ENCODE results near the gene TRIM44.
A peak's percentile ranks its signal among the peaks of the same experiment; 100 is the strongest.
"Not testable (repeated sequence)": the region's sequence is repeated elsewhere in the genome, so short reads cannot be mapped to it uniquely, and the experiment has no call there.

TRIM44 gene

GRCh38 chr11:35651263-35651662, 11.3 kb upstream of the TRIM44 start:
- Mint-ChIP-seq H3K27me3 (peaks cover 71% of the 10 kb centered on the region), H3K4me1 (ENCODE audit: low read depth) (peaks cover 10% of the 10 kb centered on the region), H3K4me3 (no peak overlapping the region), H3K27ac (no peak overlapping the region), H3K9me3 (no peaks in the 10 kb centered on the region), H3K36me3 (ENCODE audit: low read depth) (no peaks in the 10 kb centered on the region)

GRCh38 chr11:35652786-35653185, 9.8 kb upstream of the TRIM44 start:
- H3K9me3 Mint-ChIP-seq; H3K4me3 Mint-ChIP-seq; H3K4me1 Mint-ChIP-seq (ENCODE audit: low read depth); H3K36me3 Mint-ChIP-seq (ENCODE audit: low read depth); H3K27ac Mint-ChIP-seq: not testable (repeated sequence)
- H3K27me3 Mint-ChIP-seq: peaks cover 70% of the 10 kb centered on the region

- Mint-ChIP-seq H3K9me3 (no peaks in the 10 kb centered on the region), H3K4me3 (no peak overlapping the region), H3K4me1 (ENCODE audit: low read depth) (peaks cover 10% of the 10 kb centered on the region), H3K36me3 (ENCODE audit: low read depth) (no peaks in the 10 kb centered on the region), H3K27ac (no peak overlapping the region), H3K27me3 (peaks cover 65% of the 10 kb centered on the region)
Observed at GRCh38 chr11:35654711-35655110, 7.9 kb upstream of the TRIM44 start.

- H3K4me3 Mint-ChIP-seq: no peak overlapping the region
- H3K4me1 Mint-ChIP-seq (ENCODE audit: low read depth): peaks cover 4% of the 10 kb centered on the region
- H3K36me3 Mint-ChIP-seq (ENCODE audit: low read depth): no peaks in the 10 kb centered on the region
- H3K27ac Mint-ChIP-seq: no peak overlapping the region
- peaks cover 65% of the 10 kb centered on the region for H3K27me3 Mint-ChIP-seq
- H3K9me3 Mint-ChIP-seq: no peaks in the 10 kb centered on the region
Observed at GRCh38 chr11:35655254-35655653, 7.3 kb upstream of the TRIM44 start.

GRCh38 chr11:35655856-35656255, 6.7 kb upstream of the TRIM44 start:
- H3K36me3 Mint-ChIP-seq (ENCODE audit: low read depth): no peaks in the 10 kb centered on the region
- H3K27ac Mint-ChIP-seq: no peak overlapping the region
- peaks cover 59% of the 10 kb centered on the region for H3K27me3 Mint-ChIP-seq

DNA sequence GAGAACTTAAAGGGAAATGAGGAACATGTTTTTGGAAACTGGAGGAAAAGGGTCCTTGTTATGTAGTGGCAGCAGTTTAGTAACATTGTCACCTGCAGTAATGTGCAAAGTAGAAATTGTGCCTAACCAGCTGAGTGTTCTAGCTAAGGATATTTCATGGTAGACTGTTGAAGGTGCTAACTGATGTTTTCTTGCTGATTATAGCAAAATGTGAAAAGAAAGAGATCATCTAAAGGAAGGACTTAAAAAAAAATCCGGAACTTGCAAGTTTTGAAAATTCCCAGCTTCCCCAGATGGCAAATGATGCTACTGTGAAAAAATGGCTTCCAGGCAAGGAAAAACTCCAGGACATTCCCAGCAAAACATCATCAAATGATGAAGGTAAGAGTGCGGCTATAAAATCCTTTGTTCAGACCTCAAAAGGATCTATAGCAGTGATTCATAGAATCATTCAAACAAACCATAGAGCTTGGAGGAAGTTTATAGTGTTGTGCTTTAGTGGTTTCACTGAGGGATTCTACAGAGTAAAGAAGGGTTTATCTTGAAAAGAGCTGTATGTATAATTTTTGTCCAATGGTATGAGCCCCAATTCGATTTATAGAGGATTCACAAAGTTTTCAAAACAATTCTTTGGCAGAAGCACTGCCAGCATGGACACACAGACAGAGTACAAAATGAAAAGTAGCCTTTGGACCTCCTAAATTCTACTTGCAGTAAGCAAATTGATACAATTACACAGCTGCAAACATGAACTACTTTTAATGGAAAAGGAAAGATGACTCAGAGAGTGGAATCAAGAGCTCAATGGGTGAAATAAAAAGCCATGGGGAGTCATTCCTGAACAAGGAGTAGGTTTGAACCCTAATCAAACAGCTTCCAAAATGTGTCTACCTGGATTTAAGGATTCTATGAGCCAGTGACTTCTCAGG, 4.3 kb upstream of the TRIM44 start:
- H3K36me3 Mint-ChIP-seq (ENCODE audit: low read depth): peaks cover 4% of the 10 kb centered on the region
- peaks cover 18% of the 10 kb centered on the region for H3K4me1 Mint-ChIP-seq (ENCODE audit: low read depth)
- peaks cover 3% of the 10 kb centered on the region for H3K9me3 Mint-ChIP-seq
- H3K27me3 Mint-ChIP-seq: peaks cover 43% of the 10 kb centered on the region
- no peak overlapping the region for H3K27ac Mint-ChIP-seq
- H3K4me3 Mint-ChIP-seq: no peak overlapping the region

More at GRCh38 chr11:35655856-35656255, 6.7 kb upstream of the TRIM44 start:
- Mint-ChIP-seq H3K4me1 (ENCODE audit: low read depth) (no peaks in the 10 kb centered on the region), H3K4me3 (no peak overlapping the region), H3K9me3 (no peaks in the 10 kb centered on the region)

GRCh38 chr11:35661534-35661933, 1.0 kb upstream of the TRIM44 start:
- Mint-ChIP-seq H3K9me3 (peaks cover 26% of the 10 kb centered on the region), H3K27ac (no peak overlapping the region), H3K27me3 (peaks cover 17% of the 10 kb centered on the region), H3K4me3 (peak overlapping the region; percentile 91), H3K36me3 (ENCODE audit: low read depth) (peaks cover 32% of the 10 kb centered on the region), H3K4me1 (ENCODE audit: low read depth) (peaks cover 46% of the 10 kb centered on the region)

GRCh38 chr11:35662061-35662648, 420 bp upstream of the TRIM44 start:
- peaks cover 12% of the 10 kb centered on the region for H3K27me3 Mint-ChIP-seq
- peaks cover 36% of the 10 kb centered on the region for H3K36me3 Mint-ChIP-seq (ENCODE audit: low read depth)
- H3K4me3 Mint-ChIP-seq: peak overlapping the region; percentile 91
- H3K9me3 Mint-ChIP-seq: peaks cover 26% of the 10 kb centered on the region
- H3K27ac Mint-ChIP-seq: peak overlapping the region; percentile 95
- H3K4me1 Mint-ChIP-seq (ENCODE audit: low read depth): peaks cover 46% of the 10 kb centered on the region

GRCh38 chr11:35663408-35663702, 780 bp downstream of the TRIM44 start:
- Mint-ChIP-seq H3K27ac (peak overlapping the region; percentile 95), H3K27me3 (peaks cover 5% of the 10 kb centered on the region), H3K4me3 (peak overlapping the region; percentile 91), H3K9me3 (peaks cover 26% of the 10 kb centered on the region), H3K36me3 (ENCODE audit: low read depth) (peaks cover 46% of the 10 kb centered on the region), H3K4me1 (ENCODE audit: low read depth) (peaks cover 46% of the 10 kb centered on the region)

DNA sequence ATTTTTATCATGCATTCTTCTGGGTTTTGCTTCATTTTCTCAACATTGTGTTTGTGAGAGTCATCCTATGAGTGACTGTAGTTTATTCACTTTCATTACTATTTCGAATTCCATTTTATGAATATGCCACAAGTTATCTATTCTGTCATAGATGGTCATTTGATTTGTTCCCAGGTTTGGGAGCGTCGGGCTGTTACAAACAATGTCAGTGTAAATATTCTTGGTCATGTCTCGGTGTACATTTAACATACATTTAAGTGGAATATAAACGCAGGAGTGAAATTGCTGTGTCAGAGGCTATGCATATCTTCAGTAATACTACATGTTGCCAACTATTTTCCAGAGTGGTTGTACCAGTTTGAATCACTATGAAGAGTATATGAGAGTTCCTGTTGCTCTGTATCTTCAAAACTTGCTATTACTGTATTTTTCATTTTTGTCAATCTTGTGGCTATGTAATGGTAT, 2.4 kb downstream of the TRIM44 start:
- Mint-ChIP-seq H3K4me1 (ENCODE audit: low read depth) (peaks cover 53% of the 10 kb centered on the region), H3K9me3 (peaks cover 27% of the 10 kb centered on the region), H3K27me3 (no peaks in the 10 kb centered on the region), H3K36me3 (ENCODE audit: low read depth) (peaks cover 56% of the 10 kb centered on the region), H3K27ac (no peak overlapping the region), H3K4me3 (peak overlapping the region; percentile 91)

DNA sequence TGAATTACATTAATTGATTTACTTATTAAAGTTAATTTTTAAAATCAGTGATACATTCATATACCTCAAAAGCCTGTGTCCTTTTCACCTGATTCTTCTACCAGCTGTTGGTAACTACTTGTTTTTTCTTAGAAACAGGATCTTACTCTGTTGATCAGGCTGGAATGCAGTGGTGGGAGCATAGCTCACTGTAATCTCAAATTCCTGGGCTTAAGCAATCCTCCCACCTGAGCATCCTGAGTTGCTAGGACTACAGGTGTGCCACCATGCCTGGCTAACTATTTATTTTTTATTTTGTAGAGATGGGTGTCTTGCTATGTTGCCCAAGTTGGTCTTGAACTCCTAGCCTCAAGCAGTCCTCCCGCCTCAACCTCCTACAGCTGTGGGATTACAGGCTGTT, 4.7 kb downstream of the TRIM44 start:
- H3K4me3 Mint-ChIP-seq: no peak overlapping the region
- H3K9me3 Mint-ChIP-seq: peaks cover 29% of the 10 kb centered on the region
- peaks cover 66% of the 10 kb centered on the region for H3K4me1 Mint-ChIP-seq (ENCODE audit: low read depth)
- H3K36me3 Mint-ChIP-seq (ENCODE audit: low read depth): peaks cover 67% of the 10 kb centered on the region
- no peaks in the 10 kb centered on the region for H3K27me3 Mint-ChIP-seq
- H3K27ac Mint-ChIP-seq: no peak overlapping the region

DNA sequence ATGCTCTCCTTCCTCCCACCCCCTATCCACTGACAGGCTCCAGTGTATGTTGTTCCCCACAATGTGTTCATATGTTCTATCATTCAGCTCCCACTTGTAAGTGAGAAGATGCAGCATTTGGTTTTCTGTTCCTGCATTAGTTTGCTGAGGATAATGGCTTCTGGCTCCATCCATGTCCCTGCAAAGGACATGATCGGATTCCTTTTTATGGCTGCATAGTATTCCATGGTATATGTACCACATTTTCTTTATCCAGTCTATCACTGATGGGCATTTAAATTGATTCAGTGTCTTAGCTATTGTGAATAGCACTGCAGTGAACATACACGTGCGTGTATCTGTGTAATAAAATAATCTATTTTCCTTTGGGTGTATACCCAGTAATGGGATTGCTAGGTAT, 5.8 kb downstream of the TRIM44 start:
- not testable (repeated sequence) for H3K27ac Mint-ChIP-seq, H3K27me3 Mint-ChIP-seq, H3K4me3 Mint-ChIP-seq
- peaks cover 66% of the 10 kb centered on the region for H3K4me1 Mint-ChIP-seq (ENCODE audit: low read depth)
- peaks cover 66% of the 10 kb centered on the region for H3K36me3 Mint-ChIP-seq (ENCODE audit: low read depth)
- H3K9me3 Mint-ChIP-seq: peaks cover 25% of the 10 kb centered on the region

GRCh38 chr11:35671396-35672127, 9.0 kb downstream of the TRIM44 start:
- Mint-ChIP-seq H3K36me3 (ENCODE audit: low read depth) (peaks cover 43% of the 10 kb centered on the region), H3K4me1 (ENCODE audit: low read depth) (peaks cover 67% of the 10 kb centered on the region), H3K27ac (no peak overlapping the region), H3K27me3 (no peaks in the 10 kb centered on the region), H3K4me3 (no peak overlapping the region), H3K9me3 (peaks cover 4% of the 10 kb centered on the region)

- H3K9me3 Mint-ChIP-seq: peaks cover 4% of the 10 kb centered on the region
- H3K27me3 Mint-ChIP-seq: no peaks in the 10 kb centered on the region
- H3K4me3 Mint-ChIP-seq: no peak overlapping the region
- peaks cover 75% of the 10 kb centered on the region for H3K4me1 Mint-ChIP-seq (ENCODE audit: low read depth)
- H3K36me3 Mint-ChIP-seq (ENCODE audit: low read depth): peaks cover 37% of the 10 kb centered on the region
- no peak overlapping the region for H3K27ac Mint-ChIP-seq
Observed at GRCh38 chr11:35672608-35673007, 10.0 kb downstream of the TRIM44 start.
